SJSA1 (cell line): ENCODE results near the gene TUBGCP2. TPM values are rescaled to one million over a fixed set of nuclear protein-coding genes. Genes with fewer than 3 reads are reported as not detected.
"Not testable (repeated sequence)": the region's sequence is repeated elsewhere in the genome, so short reads cannot be mapped to it uniquely, and the experiment has no call there.

Experiments
- DNase-seq, 2 experiments: peaks; one replicate each; pipeline ENCODE4 v3.0.0-alpha.2; 2015 to 2020; ENCODE audit warnings: low spot score in 2 of 2, low read depth in 1 of 2
- H3K27ac ChIP-seq: fragments of 250-450 bp; sonication (Bioruptor Pico); 2 replicates; pipeline ENCODE4 v1.5.1; 2020; ENCODE audit warnings: mild to moderate bottlenecking, moderate library complexity
- H3K27me3 ChIP-seq: fragments of 250-450 bp; sonication (Bioruptor Pico); replicated peaks from 2 replicates; pipeline ENCODE4 v1.5.1; 2020; ENCODE audit warnings: mild to moderate bottlenecking, moderate library complexity
- H3K36me3 ChIP-seq: fragments of 250-450 bp; sonication (Bioruptor Pico); 2 replicates; pipeline ENCODE4 v1.5.1; 2020; ENCODE audit warnings: mild to moderate bottlenecking
- H3K4me1 ChIP-seq: fragments of 250-450 bp; sonication (Bioruptor Pico); replicated peaks from 2 replicates; pipeline ENCODE4 v1.6.1; 2021; ENCODE audit warnings: mild to moderate bottlenecking
- H3K4me3 ChIP-seq: fragments of 250-450 bp; sonication (Bioruptor Pico); 2 replicates; pipeline ENCODE4 v1.5.1; 2020; ENCODE audit warnings: mild to moderate bottlenecking
- H3K9me3 ChIP-seq: fragments of 250-450 bp; sonication (Bioruptor Pico); replicated peaks from 2 replicates; pipeline ENCODE4 v1.5.1; 2020; ENCODE audit warnings: mild to moderate bottlenecking
- total RNA-seq: library from RNA; depleted of rRNA; stranded (reverse); fragments of >200 nt; shearing (Covaris generic); gene quantifications from 2 replicates; pipeline ENCODE4 v1.2.3, GENCODE V29; 2014

TUBGCP2 gene
- total RNA-seq, 1 experiment from 2014 or later = 74.3 TPM

GRCh38 chr10:133324857-133325260 is 16.2 kb upstream of the TUBGCP2 start:
- no peak overlapping the region for H3K4me3 ChIP-seq
- H3K4me1 ChIP-seq = peaks cover 1% of the 10 kb centered on the region; the same call in 1 of the 2 replicates
- H3K27ac ChIP-seq = no peak overlapping the region
- H3K9me3 ChIP-seq = no peaks in the 10 kb centered on the region
- no peak for DNase-seq
- H3K27me3 ChIP-seq = peaks cover 42% of the 10 kb centered on the region
- H3K36me3 ChIP-seq = no peaks in the 10 kb centered on the region

DNA sequence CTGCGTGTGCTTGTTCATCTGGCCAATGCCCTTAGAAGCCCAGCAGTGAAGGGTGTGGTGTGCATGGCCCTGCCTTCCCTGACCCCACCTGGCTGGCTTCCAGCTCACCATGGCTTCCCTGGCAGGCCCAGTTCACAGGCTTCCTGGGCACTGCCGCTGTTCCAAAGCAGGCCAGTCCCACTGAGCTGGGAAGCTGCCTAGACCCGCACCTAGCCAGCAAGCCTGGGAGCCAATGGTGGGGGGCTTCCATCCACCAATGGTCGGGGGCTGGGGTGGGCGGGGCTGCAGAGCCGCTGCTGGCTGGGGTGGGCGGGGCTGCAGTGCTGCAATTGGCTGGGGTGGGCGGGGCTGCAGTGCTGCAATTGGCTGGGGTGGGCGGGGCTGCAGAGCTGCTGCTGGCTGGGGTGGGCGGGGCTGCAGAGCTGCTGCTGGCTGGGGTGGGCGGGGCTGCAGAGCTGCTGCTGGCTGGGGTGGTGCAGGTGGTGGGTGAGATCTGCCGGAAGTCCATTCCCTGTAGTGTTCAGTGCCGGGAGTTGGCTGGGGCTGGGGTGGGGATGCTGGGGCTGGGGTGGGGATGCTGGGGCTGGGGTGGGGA is 15.6 kb upstream of the TUBGCP2 start:
- no peak for DNase-seq
- Histone ChIP-seq H3K4me3 (no peak overlapping the region), H3K36me3 (no peaks in the 10 kb centered on the region), H3K27me3 (peaks cover 40% of the 10 kb centered on the region), H3K9me3 (no peaks in the 10 kb centered on the region), H3K4me1 (no peaks in the 10 kb centered on the region), H3K27ac (no peak overlapping the region)

GRCh38 chr10:133322064-133322709 is 13.5 kb upstream of the TUBGCP2 start:
- not testable (repeated sequence) for H3K9me3 ChIP-seq, H3K36me3 ChIP-seq, H3K4me1 ChIP-seq

DNA sequence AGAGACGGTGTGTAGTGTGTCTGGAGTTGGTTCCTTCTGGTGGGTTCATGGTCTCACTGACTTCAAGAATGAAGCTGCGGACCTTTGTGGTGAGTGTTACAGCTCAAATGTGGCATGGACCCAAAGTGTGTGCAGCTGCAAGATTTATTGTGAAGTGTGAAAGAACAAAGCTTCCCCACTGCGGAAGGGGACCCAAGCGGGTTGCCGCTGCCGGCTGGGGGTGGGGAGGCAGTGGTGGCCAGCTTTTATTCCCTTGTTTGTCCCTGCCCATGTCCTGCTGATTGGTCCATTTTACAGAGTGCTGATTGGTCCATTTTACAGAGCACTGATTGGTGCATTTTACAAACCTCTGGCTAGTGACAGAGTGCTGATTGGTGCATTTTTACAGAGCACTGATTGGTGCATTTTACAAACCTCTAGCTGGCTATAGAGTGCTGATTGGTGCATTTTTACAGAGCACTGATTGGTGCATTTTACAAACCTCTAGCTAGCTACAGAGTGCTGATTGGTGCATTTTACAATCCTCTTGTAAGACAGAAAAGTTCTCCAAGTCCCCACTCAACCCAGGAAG is 12.3 kb upstream of the TUBGCP2 start:
- not testable (repeated sequence) for H3K4me1 ChIP-seq

More at GRCh38 chr10:133322064-133322709, 13.5 kb upstream of the TUBGCP2 start:
- H3K27ac ChIP-seq, DNase-seq, H3K4me3 ChIP-seq: not testable (repeated sequence)
- H3K27me3 ChIP-seq = peaks cover 25% of the 10 kb centered on the region

GRCh38 chr10:133318494-133319127 is 9.9 kb upstream of the TUBGCP2 start:
- DNase-seq = peak in 1 of 2 experiments; percentile 53
- H3K4me1 ChIP-seq = peaks cover 5% of the 10 kb centered on the region
- no peaks in the 10 kb centered on the region for H3K27me3 ChIP-seq
- H3K36me3 ChIP-seq = no peaks in the 10 kb centered on the region; the same call in 1 of the 2 replicates
- no peaks in the 10 kb centered on the region for H3K9me3 ChIP-seq
- H3K27ac ChIP-seq = no peak overlapping the region
- H3K4me3 ChIP-seq = peak overlapping the region; percentile 23; the same call in 1 of the 2 replicates

More for the DNA sequence above, 12.3 kb upstream of the TUBGCP2 start:
- not testable (repeated sequence) for DNase-seq, H3K4me3 ChIP-seq, H3K36me3 ChIP-seq, H3K9me3 ChIP-seq, H3K27ac ChIP-seq
- peaks cover 12% of the 10 kb centered on the region for H3K27me3 ChIP-seq

- Histone ChIP-seq H3K27me3 (no peaks in the 10 kb centered on the region), H3K4me1 (peaks cover 5% of the 10 kb centered on the region), H3K4me3 (no peak overlapping the region), H3K9me3 (no peaks in the 10 kb centered on the region), H3K27ac (no peak overlapping the region), H3K36me3 (peaks cover 9% of the 10 kb centered on the region)
- no peak for DNase-seq
Observed at GRCh38 chr10:133316732-133317131, 8.1 kb upstream of the TUBGCP2 start.

GRCh38 chr10:133316266-133316665 is 7.6 kb upstream of the TUBGCP2 start:
- no peak for DNase-seq
- no peaks in the 10 kb centered on the region for H3K9me3 ChIP-seq
- no peak overlapping the region for H3K27ac ChIP-seq
- peaks cover 5% of the 10 kb centered on the region for H3K4me1 ChIP-seq
- no peaks in the 10 kb centered on the region for H3K27me3 ChIP-seq
- H3K36me3 ChIP-seq = peaks cover 9% of the 10 kb centered on the region
- H3K4me3 ChIP-seq = no peak overlapping the region

GRCh38 chr10:133315847-133316246 is 7.2 kb upstream of the TUBGCP2 start:
- peaks cover 13% of the 10 kb centered on the region for H3K36me3 ChIP-seq
- no peak for DNase-seq
- no peak overlapping the region for H3K4me3 ChIP-seq
- no peaks in the 10 kb centered on the region for H3K27me3 ChIP-seq
- H3K9me3 ChIP-seq = no peaks in the 10 kb centered on the region
- H3K27ac ChIP-seq = no peak overlapping the region
- peaks cover 5% of the 10 kb centered on the region for H3K4me1 ChIP-seq

DNA sequence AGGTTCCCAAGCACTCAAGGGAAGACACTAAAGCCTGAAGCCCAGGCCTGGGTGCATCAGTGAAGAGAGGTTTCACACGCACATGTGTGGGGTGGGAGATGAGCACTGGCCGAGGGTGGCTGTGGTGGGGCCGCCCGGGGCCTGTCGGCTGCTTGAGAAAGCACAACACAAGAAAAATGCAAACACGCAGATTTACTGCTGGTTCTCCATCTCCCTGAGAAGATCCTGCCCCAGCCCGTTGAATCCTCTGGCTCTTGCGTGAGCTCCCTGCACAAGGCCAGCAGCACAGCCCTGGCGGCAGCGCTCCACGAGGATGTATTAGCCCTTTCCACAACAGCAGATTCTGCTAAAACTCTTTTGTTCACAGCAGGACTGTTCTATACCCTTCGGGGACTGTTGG is 6.2 kb upstream of the TUBGCP2 start:
- Histone ChIP-seq H3K4me1 (peaks cover 5% of the 10 kb centered on the region), H3K27me3 (no peaks in the 10 kb centered on the region), H3K9me3 (no peaks in the 10 kb centered on the region), H3K4me3 (no peak overlapping the region), H3K36me3 (peaks cover 21% of the 10 kb centered on the region), H3K27ac (no peak overlapping the region)
- DNase-seq = no peak

DNA sequence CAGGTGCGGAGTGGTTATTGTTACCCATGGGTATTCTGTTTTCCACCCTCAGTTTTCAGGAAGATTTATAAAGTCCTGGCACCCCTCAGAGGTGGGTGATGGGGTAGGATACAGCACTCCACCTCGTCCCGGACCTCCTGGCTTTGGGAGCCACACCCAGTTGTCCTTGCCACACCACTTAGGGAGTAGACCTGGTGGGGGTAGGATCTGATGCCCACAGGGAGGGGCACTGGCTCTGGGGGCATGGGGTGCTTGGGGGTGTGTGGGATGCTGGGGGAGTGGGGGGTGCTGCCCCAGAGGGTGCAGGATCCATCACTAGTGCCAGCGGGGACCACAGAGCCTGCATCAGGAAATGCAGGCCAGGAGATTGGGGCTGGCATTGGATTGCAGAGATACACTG is 4.5 kb upstream of the TUBGCP2 start:
- no peak for DNase-seq
- Histone ChIP-seq H3K9me3 (no peaks in the 10 kb centered on the region), H3K4me1 (no peaks in the 10 kb centered on the region; the same call in 1 of the 2 replicates), H3K4me3 (no peak overlapping the region), H3K27ac (no peak overlapping the region), H3K27me3 (no peaks in the 10 kb centered on the region), H3K36me3 (peaks cover 36% of the 10 kb centered on the region)

DNA sequence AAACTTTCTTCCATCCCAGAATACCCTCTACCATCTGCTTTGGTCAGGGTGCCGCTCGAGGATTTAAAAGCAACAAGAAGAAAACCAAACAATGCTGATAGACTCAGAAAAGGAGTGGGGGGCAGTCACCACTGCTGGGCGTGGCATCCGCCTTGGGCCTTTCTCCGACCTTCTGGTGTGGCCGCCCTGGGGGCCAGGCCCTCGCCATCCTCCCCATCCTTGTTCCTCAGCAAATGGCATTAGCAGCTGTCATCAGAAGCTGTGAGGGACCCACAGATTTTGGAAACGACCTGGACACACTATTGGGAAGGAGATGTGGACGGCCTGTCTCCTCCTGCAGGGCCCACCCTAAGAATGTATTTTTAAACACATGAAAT is 4.1 kb upstream of the TUBGCP2 start:
- no peak for DNase-seq
- H3K27me3 ChIP-seq = no peaks in the 10 kb centered on the region
- H3K36me3 ChIP-seq = peaks cover 39% of the 10 kb centered on the region
- no peaks in the 10 kb centered on the region for H3K9me3 ChIP-seq
- no peak overlapping the region for H3K27ac ChIP-seq
- H3K4me1 ChIP-seq = no peaks in the 10 kb centered on the region; the same call in 1 of the 2 replicates
- no peak overlapping the region for H3K4me3 ChIP-seq

GRCh38 chr10:133312016-133312768 is 3.5 kb upstream of the TUBGCP2 start:
- Histone ChIP-seq H3K27me3 (no peaks in the 10 kb centered on the region), H3K9me3 (no peaks in the 10 kb centered on the region), H3K4me3 (no peak overlapping the region), H3K36me3 (peaks cover 41% of the 10 kb centered on the region), H3K4me1 (peaks cover 5% of the 10 kb centered on the region), H3K27ac (no peak overlapping the region)
- no peak for DNase-seq

- Histone ChIP-seq H3K4me1 (peaks cover 8% of the 10 kb centered on the region), H3K4me3 (no peak overlapping the region), H3K9me3 (no peaks in the 10 kb centered on the region), H3K36me3 (peaks cover 45% of the 10 kb centered on the region), H3K27ac (no peak overlapping the region), H3K27me3 (no peaks in the 10 kb centered on the region)
- no peak for DNase-seq
Observed at GRCh38 chr10:133311570-133311969, 2.9 kb upstream of the TUBGCP2 start.
